Osteoblast (primary cell): ENCODE results near the gene SGCD. TPM values are rescaled to one million over a fixed set of nuclear protein-coding genes. Genes with fewer than 3 reads are reported as not detected.

Experiments
- DNase-seq: peaks from one replicate; pipeline ENCODE4 v3.0.0; 2011; ENCODE audit warnings: low spot score, mixed read lengths; ENCODE audit not compliant: insufficient read length; ENCODE audit errors: missing footprints
- H2AFZ ChIP-seq: 2 replicates; pipeline ENCODE4 v1.6.0; 2011; ENCODE audit warnings: mild to moderate bottlenecking, low read length
- H3K27ac ChIP-seq: 2 replicates; pipeline ENCODE4 v1.5.1; 2011; ENCODE audit warnings: mild to moderate bottlenecking, low read depth, low read length, moderate library complexity
- H3K27me3 ChIP-seq: 2 replicates; pipeline ENCODE4 v1.6.0; 2012; ENCODE audit warnings: mild to moderate bottlenecking, control low read depth, inconsistent platforms, low read length, moderate library complexity; ENCODE audit not compliant: insufficient read depth
- H3K36me3 ChIP-seq: 2 replicates; pipeline ENCODE4 v1.5.1; 2011; ENCODE audit warnings: mild to moderate bottlenecking, low read length, control low read depth, moderate library complexity; ENCODE audit not compliant: insufficient read depth
- H3K4me1 ChIP-seq: 2 replicates; pipeline ENCODE4 v1.5.1; 2011; ENCODE audit warnings: mild to moderate bottlenecking, low read length, control low read depth, moderate library complexity; ENCODE audit not compliant: insufficient read depth
- H3K4me2 ChIP-seq: 2 replicates; pipeline ENCODE4 v1.6.0; 2011; ENCODE audit warnings: mild to moderate bottlenecking, low read length; ENCODE audit not compliant: insufficient read depth
- H3K4me3 ChIP-seq: fragments of 200-600 bp; sonication (generic); 3 replicates; pipeline ENCODE4 v1.5.1; 2012; ENCODE audit warnings: mild to moderate bottlenecking, low read length, inconsistent platforms; ENCODE audit not compliant: insufficient read depth
- H3K79me2 ChIP-seq: 2 replicates; pipeline ENCODE4 v1.6.0; 2012; ENCODE audit warnings: mild to moderate bottlenecking, low read length, control low read depth, inconsistent platforms; ENCODE audit not compliant: insufficient read depth
- H3K9me3 ChIP-seq: 2 replicates; pipeline ENCODE4 v1.5.1; 2011; ENCODE audit warnings: low read depth, low read length, control low read depth
- H4K20me1 ChIP-seq: 2 replicates; pipeline ENCODE4 v1.6.0; 2012; ENCODE audit warnings: mild to moderate bottlenecking, low read length, control low read depth; ENCODE audit not compliant: insufficient read depth
- CTCF ChIP-seq: IDR thresholded peaks from 2 replicates; pipeline ENCODE4 v1.5.1; 2011; ENCODE audit warnings: mild to moderate bottlenecking, low read depth, low read length, moderate library complexity; ENCODE audit errors: extremely low read depth
- total RNA-seq: library from RNA; depleted of rRNA; stranded (reverse); fragments of >200 nt; gene quantifications from 2 replicates; pipeline ENCODE4 v1.2.3, GENCODE V29; 2012

The SGCD gene
- total RNA-seq, 1 donor: 27.1 TPM

GRCh38 chr5:156759156-156759555 lies 432.2 kb downstream of the SGCD start:
- DNase-seq: no peak
- no peak for TF ChIP-seq CTCF
- Histone ChIP-seq H4K20me1 (no peaks in the 10 kb centered on the region), H3K4me2 (no peak overlapping the region), H2AFZ (no peak overlapping the region), H3K27ac (no peak overlapping the region), H3K79me2 (no peaks in the 10 kb centered on the region), H3K27me3 (no peaks in the 10 kb centered on the region), H3K36me3 (no peaks in the 10 kb centered on the region), H3K9me3 (no peaks in the 10 kb centered on the region), H3K4me3 (no peak overlapping the region), H3K4me1 (no peaks in the 10 kb centered on the region)

GRCh38 chr5:156762771-156763170 lies 435.8 kb downstream of the SGCD start:
- H3K9me3 ChIP-seq: no peaks in the 10 kb centered on the region
- H2AFZ ChIP-seq: no peak overlapping the region
- H3K27ac ChIP-seq: no peak overlapping the region
- H4K20me1 ChIP-seq: no peaks in the 10 kb centered on the region
- TF ChIP-seq CTCF: no peak
- no peaks in the 10 kb centered on the region for H3K27me3 ChIP-seq
- DNase-seq: no peak
- no peaks in the 10 kb centered on the region for H3K79me2 ChIP-seq
- H3K4me2 ChIP-seq: no peak overlapping the region
- H3K4me1 ChIP-seq: no peaks in the 10 kb centered on the region
- no peak overlapping the region for H3K4me3 ChIP-seq
- no peaks in the 10 kb centered on the region for H3K36me3 ChIP-seq

DNA sequence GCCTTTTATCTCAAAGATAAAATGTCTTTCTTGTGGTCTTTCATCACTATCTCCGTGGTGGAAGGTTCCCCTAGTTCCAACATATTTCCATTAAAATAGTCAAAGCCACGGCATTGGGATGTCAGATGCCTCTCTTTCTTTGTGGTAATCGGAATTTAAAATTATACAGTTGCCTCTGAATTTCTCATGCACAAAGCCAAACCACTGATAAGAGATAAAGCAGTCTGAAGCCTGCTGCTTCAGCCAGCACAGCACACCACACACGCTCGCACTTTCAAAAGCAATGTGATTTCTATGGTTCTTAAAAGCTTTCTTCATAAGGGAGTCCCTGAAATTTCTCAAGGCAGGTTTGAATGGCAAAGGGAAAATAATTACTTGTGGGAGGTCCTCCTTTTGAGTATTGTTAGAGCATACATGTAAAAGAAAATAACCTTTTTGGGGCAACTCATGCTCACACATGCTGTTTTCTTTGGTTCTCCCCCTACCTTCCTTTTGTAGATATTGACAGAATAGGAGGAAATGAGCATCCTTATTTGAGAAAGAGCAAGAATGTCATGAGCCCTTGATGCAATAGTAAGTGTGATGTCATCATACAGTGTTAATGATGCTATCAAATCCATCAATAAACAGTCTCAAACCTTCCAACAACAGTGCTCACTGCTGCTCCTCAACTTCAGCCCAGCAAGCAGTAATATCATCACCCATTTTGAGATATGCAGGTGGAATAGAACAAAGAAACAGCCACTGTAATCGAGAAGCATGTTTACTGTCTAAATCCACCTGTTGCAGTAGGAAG lies 437.4 kb downstream of the SGCD start:
- DNase-seq: no peak

GRCh38 chr5:156774273-156774672 lies 447.3 kb downstream of the SGCD start:
- Histone ChIP-seq H4K20me1 (no peaks in the 10 kb centered on the region), H3K4me1 (no peaks in the 10 kb centered on the region)

More for the DNA sequence above, 437.4 kb downstream of the SGCD start:
- Histone ChIP-seq H3K79me2 (no peaks in the 10 kb centered on the region), H3K36me3 (no peaks in the 10 kb centered on the region), H3K9me3 (no peaks in the 10 kb centered on the region), H4K20me1 (no peaks in the 10 kb centered on the region), H3K27ac (no peak overlapping the region), H3K4me3 (no peak overlapping the region), H3K27me3 (no peaks in the 10 kb centered on the region), H2AFZ (no peak overlapping the region), H3K4me1 (no peaks in the 10 kb centered on the region), H3K4me2 (no peak overlapping the region)
- TF ChIP-seq CTCF: no peak

More at GRCh38 chr5:156774273-156774672, 447.3 kb downstream of the SGCD start:
- no peak for TF ChIP-seq CTCF
- Histone ChIP-seq H3K9me3 (no peaks in the 10 kb centered on the region), H3K4me2 (no peak overlapping the region), H3K27ac (no peak overlapping the region), H3K79me2 (no peaks in the 10 kb centered on the region), H2AFZ (no peak overlapping the region), H3K36me3 (no peaks in the 10 kb centered on the region), H3K4me3 (no peak overlapping the region), H3K27me3 (no peaks in the 10 kb centered on the region)
- DNase-seq: no peak
